Myocyte (in vitro differentiated cells): ENCODE results near the gene FAM171A1. TPM values are rescaled to one million over a fixed set of nuclear protein-coding genes. Genes with fewer than 3 reads are reported as not detected.
"Not testable (repeated sequence)": the region's sequence is repeated elsewhere in the genome, so short reads cannot be mapped to it uniquely, and the experiment has no call there.

Source experiments
- DNase-seq: peaks from one replicate; pipeline ENCODE4 v3.0.0-alpha.2; 2012; ENCODE audit warnings: low read depth
- total RNA-seq: library from RNA; depleted of rRNA; stranded (reverse); fragments of >200 nt; gene quantifications from 2 replicates; pipeline ENCODE4 v1.2.3, GENCODE V29; 2014

The FAM171A1 gene
- total RNA-seq, 1 donor from 2014 or later: 15.0 TPM

DNA sequence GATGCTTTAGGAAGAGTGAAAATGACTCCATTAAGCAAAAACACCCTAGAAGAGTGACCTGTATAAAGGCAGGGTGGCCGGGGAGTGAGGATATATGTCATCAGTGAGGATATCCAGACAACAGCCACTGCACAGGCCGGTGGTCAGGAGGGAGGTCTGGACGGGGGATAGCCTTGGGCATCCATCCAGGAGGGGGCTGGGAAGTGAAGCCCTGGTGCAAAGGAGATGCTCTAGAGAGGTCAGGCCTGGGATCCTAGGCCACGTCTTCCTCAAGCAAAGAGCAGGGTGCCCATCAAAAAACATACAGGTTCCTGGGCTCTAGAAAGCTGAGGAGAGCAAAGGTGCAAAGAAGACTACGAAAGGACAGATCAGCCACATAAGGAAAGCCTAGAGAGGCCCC is 25.6 kb downstream of the FAM171A1 start:
- DNase-seq: no peak

- DNase-seq: no peak
Measured at GRCh38 chr10:15344876-15345285, 26.2 kb downstream of the FAM171A1 start.

DNA sequence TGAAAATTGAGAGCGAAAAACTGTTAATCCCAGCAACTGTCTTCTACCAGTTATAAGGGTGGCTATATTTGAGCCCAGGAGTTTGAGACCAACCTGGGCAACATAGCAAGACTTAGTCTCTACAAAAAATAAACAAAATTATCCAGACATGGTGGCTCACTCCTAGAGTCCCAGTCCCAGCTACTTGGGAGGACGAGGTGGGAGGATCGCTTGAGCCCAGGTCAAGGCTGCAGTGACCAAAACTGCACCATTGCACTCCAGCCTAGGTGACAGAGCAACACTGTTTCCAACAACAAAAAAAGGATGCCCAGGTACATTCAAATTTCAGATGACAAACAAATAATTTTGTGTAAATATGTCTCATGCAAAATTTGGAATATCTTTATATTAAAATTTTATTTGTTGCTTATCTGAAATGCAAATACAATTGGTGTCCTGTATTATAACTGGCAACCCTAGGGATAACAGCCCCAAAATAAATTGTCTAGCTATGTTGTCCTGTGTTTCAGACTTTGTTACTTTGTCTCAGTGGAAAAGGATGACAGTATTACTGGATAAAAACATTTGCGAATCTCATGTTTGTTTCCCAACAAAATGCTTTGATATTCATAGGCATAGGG is 26.7 kb downstream of the FAM171A1 start:
- DNase-seq: no peak

GRCh38 chr10:15342970-15343369 is 28.1 kb downstream of the FAM171A1 start:
- no peak for DNase-seq

- no peak for DNase-seq
Measured at GRCh38 chr10:15341502-15342128, 29.5 kb downstream of the FAM171A1 start.

DNA sequence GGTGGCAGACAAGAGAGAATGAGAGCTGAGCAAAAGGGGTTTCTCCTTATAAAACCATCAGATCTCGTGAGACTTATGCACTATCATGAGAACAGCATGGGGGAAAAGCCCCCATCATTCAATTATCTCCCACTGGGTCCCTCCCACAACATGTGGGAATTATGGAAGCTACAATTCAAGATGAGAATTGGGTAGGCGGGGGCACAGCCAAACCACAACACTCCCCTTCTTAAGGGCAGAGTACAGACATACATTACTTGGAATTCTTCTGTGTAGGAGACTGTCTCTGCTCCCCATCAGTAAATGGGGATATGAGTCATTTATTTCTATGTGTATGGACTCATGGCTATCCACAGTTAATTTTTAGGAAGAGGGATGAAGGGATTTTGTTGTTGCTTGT is 31.2 kb downstream of the FAM171A1 start:
- no peak for DNase-seq

DNA sequence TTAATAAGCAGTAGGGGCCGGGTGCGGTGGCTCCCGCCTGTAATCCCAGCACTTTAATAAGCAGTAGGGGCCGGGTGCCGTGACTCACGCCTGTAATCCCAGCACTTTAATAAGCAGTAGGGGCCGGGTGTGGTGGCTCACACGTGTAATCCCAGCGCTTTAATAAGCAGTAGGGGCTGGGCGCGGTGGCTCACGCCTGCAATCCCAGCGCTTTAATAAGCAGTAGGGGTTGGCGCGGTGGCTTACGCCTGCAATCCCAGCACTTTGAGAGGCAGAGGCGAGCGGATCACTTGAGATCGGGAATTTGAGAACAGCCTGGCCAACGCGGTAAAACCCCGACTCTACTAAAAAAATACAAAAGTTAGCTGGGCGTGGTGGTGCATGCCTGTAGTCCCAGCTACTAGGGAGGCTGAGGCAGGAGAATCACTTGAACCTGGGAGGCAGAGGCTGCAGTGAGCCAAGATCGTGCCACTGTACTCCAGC is 33.6 kb downstream of the FAM171A1 start:
- not testable (repeated sequence) for DNase-seq

- DNase-seq: no peak
Measured at GRCh38 chr10:15336211-15336610, 34.9 kb downstream of the FAM171A1 start.

GRCh38 chr10:15335508-15335907 is 35.6 kb downstream of the FAM171A1 start:
- DNase-seq: no peak

DNA sequence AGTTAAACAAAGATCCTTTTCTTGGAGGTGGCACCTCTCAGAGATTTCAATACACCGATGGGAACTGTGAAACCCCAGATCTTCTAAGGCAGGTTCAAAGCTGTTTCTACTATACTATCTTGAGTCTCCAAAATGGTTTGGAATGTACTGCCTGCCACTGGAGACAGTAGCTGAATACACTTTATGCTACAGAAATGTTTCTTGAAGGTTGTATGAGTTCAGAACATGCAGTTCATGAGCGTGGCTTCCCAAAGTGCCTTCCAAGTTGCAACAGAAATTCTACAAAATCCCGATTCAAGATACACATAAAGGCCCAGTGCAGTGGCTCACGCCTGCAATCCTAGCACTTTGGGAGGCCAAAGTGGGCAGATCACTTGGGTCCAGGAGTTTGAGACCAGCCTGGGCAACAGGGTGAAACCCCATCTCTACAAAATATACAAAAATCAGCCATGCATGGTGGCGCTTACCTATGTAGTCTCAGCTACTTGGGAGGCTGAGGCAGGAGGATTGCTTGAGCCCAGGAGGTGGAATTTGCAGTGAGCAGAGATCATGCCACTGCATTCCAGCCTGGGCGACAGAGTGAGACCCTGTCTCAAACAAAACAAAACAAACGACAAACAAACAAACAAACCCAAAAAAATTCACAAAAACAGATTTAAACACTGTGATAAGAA is 36.3 kb downstream of the FAM171A1 start:
- DNase-seq: no peak

GRCh38 chr10:15333909-15334649 is 37.0 kb downstream of the FAM171A1 start:
- DNase-seq: no peak

DNA sequence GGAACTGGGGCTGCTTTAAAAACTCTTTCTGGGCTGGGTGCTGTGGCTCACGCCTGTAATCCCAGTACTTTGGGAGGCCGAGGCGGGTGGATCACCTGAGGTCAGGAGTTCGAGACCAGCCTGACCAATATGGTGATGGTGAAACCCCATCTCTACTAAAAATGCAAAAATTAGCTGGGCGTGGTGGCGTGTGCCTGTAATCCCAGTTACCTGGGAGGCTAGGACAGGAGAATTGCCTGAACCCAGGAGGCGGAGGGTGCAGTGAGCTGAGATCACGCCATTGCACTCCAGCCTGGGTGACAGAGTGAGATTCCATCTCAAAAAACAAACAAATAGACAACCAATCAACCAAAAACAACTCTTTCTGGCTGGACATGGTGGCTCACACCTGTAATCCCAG is 37.9 kb downstream of the FAM171A1 start:
- DNase-seq: not testable (repeated sequence)

- no peak for DNase-seq
Measured at GRCh38 chr10:15331461-15331860, 39.6 kb downstream of the FAM171A1 start.

- DNase-seq: no peak
Measured at GRCh38 chr10:15329437-15329836, 41.7 kb downstream of the FAM171A1 start.

DNA sequence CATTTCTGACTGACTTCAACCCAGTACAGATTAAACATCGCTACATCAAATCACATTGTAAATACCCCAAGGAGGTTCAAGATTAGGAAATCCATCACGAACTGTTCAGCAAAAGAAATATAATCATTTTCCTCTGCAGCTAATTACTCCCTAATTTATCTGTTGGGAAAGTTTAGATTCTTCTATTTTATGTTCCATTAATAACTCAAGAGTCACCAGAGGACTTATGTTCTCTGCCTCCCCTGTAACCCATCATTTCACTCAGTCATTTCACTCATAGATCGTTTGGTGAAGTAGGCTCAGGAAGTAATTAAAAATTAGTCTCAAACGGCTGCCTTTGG is 45.2 kb downstream of the FAM171A1 start:
- no peak for DNase-seq

DNA sequence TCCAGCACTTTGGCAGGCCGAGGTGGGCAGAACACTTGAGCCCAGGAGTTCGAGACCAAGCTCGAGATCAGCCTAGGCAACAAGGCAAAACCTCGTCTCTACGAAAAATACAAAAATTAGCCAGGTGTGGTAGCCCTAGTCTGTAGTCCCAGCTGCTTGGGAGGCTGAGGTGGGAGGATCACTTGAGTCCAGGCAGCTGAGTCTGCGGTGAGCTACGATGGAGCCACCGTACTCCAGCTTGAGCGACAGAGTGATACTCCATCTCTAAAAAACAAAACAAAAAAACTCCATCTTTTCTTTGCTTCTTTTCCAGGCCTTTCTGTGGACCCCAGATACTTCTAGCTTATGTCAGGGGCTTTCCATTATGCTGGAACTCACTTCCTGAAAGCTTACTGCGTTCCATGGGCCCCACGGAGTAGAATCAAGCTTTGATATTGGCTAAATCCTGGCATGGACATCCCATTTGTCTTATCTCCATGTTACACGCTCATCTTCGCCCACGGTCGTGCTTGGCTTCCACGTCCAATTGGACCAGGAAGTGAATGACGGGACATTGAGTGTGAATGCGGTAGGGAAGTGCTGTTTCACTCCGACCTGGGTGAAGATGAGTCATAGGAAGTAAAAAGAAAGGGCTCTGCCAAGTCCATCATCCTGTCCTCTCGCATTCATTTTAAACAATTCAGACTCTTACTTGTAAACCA is 45.7 kb downstream of the FAM171A1 start:
- peak; percentile 19 for DNase-seq

DNA sequence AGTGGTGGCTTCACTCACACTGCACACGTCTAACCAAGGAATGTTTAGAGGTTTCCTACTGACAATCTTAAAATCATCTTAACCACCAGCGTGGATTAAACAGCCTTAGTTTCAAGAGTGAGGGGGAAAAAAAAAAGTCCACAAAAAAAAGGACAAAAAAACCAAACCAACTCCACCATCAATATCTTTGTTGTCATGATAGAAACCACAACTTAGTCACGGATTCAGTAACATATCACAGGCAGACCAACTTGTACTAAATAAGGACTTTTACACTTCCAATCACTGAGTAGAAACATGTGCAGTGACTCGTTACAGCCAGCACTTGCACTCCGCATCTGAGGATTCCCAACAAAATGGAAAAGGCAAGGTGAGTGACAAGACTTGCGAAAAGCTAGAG is 46.5 kb downstream of the FAM171A1 start:
- no peak for DNase-seq

- DNase-seq: no peak
Measured at GRCh38 chr10:15324113-15324512, 47.0 kb downstream of the FAM171A1 start.

DNA sequence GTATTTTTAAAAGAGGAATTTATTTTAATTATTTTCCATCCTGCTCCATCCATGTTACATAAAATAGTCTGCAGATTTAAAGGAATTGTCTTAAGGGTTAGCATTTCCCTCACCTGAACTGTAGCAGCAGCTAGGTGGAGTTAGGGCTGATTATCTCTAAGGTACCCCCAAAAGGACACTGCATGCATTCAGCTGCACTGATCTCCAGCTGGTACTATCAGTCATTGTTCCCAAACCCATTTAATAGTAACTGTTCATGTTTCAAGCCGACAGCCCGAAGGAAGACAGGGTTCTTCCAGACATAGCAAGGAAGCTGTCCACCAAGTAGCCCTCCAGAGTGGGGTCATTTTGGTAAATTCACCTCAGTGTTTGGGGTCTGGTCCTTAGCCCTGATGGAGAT is 48.7 kb downstream of the FAM171A1 start:
- peak; percentile 13 for DNase-seq

DNA sequence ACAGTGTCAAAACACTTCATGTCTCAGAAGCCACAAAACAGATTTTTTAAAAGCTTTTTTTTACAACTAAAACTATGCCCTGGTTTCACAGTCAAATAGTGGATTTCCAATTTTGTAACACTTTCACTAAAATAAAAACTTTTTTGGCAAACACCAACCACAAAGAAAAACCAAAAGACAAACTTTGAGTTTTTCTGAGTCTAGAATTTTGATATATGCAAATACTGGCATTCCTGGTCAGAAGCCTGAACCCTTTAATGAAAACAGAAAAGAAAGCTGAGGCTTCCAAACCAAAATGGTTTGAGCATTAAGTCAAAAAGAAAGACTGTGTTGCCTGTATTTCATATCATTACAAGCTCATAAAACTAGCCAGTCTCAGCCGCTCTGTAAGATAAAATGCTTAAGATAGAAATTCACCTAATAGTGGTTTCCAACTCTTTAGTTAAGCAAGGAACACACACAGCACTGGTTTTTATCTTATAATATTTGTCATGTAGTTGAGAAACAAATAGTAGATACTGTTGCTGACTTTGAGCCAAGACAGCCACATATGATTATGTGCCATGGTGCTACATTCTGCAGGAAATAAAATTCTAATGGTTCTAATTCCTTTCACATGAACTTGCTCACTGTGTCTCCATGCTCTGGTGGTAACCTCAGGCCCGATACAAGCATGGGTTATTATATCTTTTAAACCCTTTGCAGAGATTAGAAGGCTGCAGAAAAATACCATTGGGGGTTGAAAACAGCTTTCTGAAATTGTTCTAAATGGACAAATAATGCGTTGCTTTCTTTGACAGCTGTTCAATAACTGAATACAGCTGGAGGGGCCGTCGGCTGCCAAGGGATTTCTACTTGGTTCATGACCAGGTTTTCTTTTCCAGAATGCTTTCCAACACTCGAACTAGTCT is 49.4 kb downstream of the FAM171A1 start:
- no peak for DNase-seq
